ENCODE results near the gene CTNNA3.

DNA sequence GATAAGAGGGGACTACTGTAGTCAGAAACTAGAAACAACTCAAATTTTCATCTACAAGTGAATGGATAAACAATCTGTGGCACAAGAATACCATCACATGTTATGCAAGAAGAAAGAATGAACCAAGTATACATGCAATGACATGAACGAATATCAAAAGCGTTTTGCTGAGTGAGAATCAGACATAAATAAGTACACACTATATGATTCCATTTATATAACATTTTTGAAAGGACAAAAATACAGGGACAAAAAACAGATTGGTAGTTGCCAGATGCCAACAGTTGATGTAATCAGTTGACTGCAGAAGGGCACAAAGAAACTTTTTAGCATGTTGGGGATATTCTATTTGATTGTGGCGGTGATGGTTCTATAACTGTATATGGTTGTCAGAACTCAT, 33.6 kb downstream of the CTNNA3 start:
- TF ChIP-seq, protein P1, sequence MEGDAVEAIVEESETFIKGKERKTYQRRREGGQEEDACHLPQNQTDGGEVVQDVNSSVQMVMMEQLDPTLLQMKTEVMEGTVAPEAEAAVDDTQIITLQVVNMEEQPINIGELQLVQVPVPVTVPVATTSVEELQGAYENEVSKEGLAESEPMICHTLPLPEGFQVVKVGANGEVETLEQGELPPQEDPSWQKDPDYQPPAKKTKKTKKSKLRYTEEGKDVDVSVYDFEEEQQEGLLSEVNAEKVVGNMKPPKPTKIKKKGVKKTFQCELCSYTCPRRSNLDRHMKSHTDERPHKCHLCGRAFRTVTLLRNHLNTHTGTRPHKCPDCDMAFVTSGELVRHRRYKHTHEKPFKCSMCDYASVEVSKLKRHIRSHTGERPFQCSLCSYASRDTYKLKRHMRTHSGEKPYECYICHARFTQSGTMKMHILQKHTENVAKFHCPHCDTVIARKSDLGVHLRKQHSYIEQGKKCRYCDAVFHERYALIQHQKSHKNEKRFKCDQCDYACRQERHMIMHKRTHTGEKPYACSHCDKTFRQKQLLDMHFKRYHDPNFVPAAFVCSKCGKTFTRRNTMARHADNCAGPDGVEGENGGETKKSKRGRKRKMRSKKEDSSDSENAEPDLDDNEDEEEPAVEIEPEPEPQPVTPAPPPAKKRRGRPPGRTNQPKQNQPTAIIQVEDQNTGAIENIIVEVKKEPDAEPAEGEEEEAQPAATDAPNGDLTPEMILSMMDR (IDR thresholded peaks at IDR 0.05; ENCODE audit: poor library complexity, severe bottlenecking) = no peak
- TF ChIP-seq EZH2 (IDR thresholded peaks at IDR 0.05; ENCODE audit: borderline replicate concordance, insufficient read depth, low read length, poor library complexity, severe bottlenecking) (no peak), RAD21 (conservative IDR thresholded peaks at IDR 0.05) (no peak), EP300 (conservative IDR thresholded peaks at IDR 0.05; ENCODE audit: poor library complexity, severe bottlenecking) (no peak), POLR2AphosphoS5 (IDR thresholded peaks at IDR 0.05) (no peak), TAF1 (IDR thresholded peaks at IDR 0.05; ENCODE audit: low read depth) (no peak)
- TF ChIP-seq, protein P2, sequence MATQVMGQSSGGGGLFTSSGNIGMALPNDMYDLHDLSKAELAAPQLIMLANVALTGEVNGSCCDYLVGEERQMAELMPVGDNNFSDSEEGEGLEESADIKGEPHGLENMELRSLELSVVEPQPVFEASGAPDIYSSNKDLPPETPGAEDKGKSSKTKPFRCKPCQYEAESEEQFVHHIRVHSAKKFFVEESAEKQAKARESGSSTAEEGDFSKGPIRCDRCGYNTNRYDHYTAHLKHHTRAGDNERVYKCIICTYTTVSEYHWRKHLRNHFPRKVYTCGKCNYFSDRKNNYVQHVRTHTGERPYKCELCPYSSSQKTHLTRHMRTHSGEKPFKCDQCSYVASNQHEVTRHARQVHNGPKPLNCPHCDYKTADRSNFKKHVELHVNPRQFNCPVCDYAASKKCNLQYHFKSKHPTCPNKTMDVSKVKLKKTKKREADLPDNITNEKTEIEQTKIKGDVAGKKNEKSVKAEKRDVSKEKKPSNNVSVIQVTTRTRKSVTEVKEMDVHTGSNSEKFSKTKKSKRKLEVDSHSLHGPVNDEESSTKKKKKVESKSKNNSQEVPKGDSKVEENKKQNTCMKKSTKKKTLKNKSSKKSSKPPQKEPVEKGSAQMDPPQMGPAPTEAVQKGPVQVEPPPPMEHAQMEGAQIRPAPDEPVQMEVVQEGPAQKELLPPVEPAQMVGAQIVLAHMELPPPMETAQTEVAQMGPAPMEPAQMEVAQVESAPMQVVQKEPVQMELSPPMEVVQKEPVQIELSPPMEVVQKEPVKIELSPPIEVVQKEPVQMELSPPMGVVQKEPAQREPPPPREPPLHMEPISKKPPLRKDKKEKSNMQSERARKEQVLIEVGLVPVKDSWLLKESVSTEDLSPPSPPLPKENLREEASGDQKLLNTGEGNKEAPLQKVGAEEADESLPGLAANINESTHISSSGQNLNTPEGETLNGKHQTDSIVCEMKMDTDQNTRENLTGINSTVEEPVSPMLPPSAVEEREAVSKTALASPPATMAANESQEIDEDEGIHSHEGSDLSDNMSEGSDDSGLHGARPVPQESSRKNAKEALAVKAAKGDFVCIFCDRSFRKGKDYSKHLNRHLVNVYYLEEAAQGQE (IDR thresholded peaks at IDR 0.05; ENCODE audit: borderline replicate concordance) = no peak
